Activated CD4-positive, alpha-beta memory T cell treated with anti-CD3 and anti-CD28 coated beads, Interleukin-2, amount 10 ng/mL, durations not matched to agents 7 days and 5 days (primary cell): Measurements from ENCODE around the gene CAPN9. TPM values are rescaled to one million over a fixed set of nuclear protein-coding genes. Genes with fewer than 3 reads are reported as not detected.

Source experiments
- CTCF ChIA-PET: fragments of 350-600 bp; sonication (Branson Sonifier 250); formaldehyde crosslinking; loops from one replicate; lab custom pipeline; 2021; ENCODE audit warnings: antibody characterized with exemption, inconsistent platforms; lab: Charles Lee
- POLR2A ChIA-PET: fragments of 350-600 bp; sonication (Branson Sonifier 250); formaldehyde crosslinking; loops from one replicate; lab custom pipeline; 2021; ENCODE audit warnings: antibody characterized with exemption; lab: Charles Lee
- DNase-seq: peaks from one replicate; pipeline ENCODE4 v3.0.0-alpha.2; 2020
- H3K27ac Mint-ChIP-seq: one replicate; pipeline ENCODE4 v1.8.0; 2021; ENCODE audit warnings: mild to moderate bottlenecking, mixed read lengths
- H3K27me3 Mint-ChIP-seq: one replicate; pipeline ENCODE4 v1.8.0; 2021; ENCODE audit warnings: mixed read lengths
- H3K36me3 Mint-ChIP-seq: one replicate; pipeline ENCODE4 v1.8.0; 2021; ENCODE audit warnings: low read depth, mixed read lengths
- H3K4me1 Mint-ChIP-seq: one replicate; pipeline ENCODE4 v1.8.0; 2021; ENCODE audit warnings: mixed read lengths
- H3K4me3 Mint-ChIP-seq: one replicate; pipeline ENCODE4 v1.8.0; 2021; ENCODE audit warnings: mild to moderate bottlenecking, mixed read lengths
- H3K9me3 Mint-ChIP-seq: one replicate; pipeline ENCODE4 v1.8.0; 2021; ENCODE audit warnings: mixed read lengths
- total RNA-seq, 2 experiments: library from RNA; stranded (reverse); gene quantifications; one replicate each; pipeline ENCODE4 v1.2.3, GENCODE V29; 2021

The CAPN9 gene
- total RNA-seq, 2 experiments from 2014 or later, result not detected

- Mint-ChIP-seq H3K4me1 (peaks cover 4% of the 10 kb centered on the region), H3K27ac (no peak overlapping the region), H3K4me3 (no peak overlapping the region), H3K9me3 (no peaks in the 10 kb centered on the region), H3K27me3 (peaks cover 6% of the 10 kb centered on the region), H3K36me3 (no peaks in the 10 kb centered on the region)
- no peak for DNase-seq
- POLR2A ChIA-PET, result no interaction called here
- CTCF ChIA-PET, result no interaction called here
Measured at GRCh38 chr1:230706020-230706699, 41.0 kb upstream of the CAPN9 start.

GRCh38 chr1:230706887-230707731 is 40.1 kb upstream of the CAPN9 start:
- H3K4me3 Mint-ChIP-seq, result no peak overlapping the region

GRCh38 chr1:230707732-230708630 is 39.2 kb upstream of the CAPN9 start:
- H3K36me3 Mint-ChIP-seq, result no peaks in the 10 kb centered on the region
- POLR2A ChIA-PET, result no interaction called here
- CTCF ChIA-PET, result no interaction called here
- H3K27ac Mint-ChIP-seq, result no peak overlapping the region
- DNase-seq, result no peak
- no peaks in the 10 kb centered on the region for H3K9me3 Mint-ChIP-seq
- H3K4me3 Mint-ChIP-seq, result no peak overlapping the region
- H3K4me1 Mint-ChIP-seq, result peaks cover 4% of the 10 kb centered on the region
- peaks cover 2% of the 10 kb centered on the region for H3K27me3 Mint-ChIP-seq

More at GRCh38 chr1:230706887-230707731, 40.1 kb upstream of the CAPN9 start:
- H3K27ac Mint-ChIP-seq, result no peak overlapping the region
- POLR2A ChIA-PET, result no interaction called here
- peaks cover 4% of the 10 kb centered on the region for H3K4me1 Mint-ChIP-seq
- CTCF ChIA-PET, result no interaction called here
- DNase-seq, result no peak
- H3K9me3 Mint-ChIP-seq, result no peaks in the 10 kb centered on the region
- H3K36me3 Mint-ChIP-seq, result no peaks in the 10 kb centered on the region
- peaks cover 6% of the 10 kb centered on the region for H3K27me3 Mint-ChIP-seq

DNA sequence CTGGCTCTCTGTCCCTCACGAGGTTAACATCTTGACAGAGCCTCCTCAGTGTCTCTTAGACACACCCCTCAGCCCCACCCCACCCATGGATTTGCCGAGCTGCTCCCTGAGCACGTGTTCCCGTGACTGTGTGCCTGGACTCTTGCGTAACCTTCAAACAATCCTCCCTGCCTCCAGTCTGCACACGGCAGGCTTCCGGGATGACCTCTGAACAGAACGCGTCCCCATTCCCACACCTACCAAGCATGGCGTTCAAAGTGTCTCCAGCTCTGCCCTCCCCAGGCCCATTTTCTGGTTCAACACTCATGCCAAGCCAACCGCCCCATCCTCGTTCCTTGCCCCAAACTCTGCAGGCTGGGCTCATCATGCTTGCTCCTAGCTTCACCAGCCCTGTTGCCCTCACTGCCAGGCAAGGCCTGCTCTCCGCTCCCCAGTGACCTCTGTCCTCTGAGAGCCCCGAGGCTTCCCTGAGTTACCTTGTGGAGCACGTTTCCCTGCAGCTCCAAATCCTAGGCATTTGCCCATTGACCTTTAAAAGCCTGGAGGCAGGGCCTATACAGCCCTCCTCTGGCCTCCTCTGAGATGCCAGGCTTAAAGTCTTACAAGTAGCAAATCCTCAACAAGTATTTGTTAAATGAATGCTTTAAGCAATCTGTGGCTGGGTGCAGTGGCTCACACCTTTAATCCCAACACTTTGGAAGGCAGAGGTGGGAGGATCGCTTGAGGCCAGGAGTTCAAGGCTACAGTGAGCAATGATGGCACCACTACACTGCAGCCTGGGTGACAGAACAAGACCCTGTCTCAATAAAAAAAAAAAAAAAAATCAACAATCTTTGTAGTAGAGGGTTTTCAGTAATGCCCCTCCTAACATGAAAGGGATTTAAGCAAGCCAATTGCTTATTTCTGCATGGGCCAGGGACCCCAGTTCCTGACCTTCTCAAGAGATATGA is 38.3 kb upstream of the CAPN9 start:
- no peak for DNase-seq
- H3K9me3 Mint-ChIP-seq, result no peaks in the 10 kb centered on the region
- H3K36me3 Mint-ChIP-seq, result no peaks in the 10 kb centered on the region
- no peak overlapping the region for H3K4me3 Mint-ChIP-seq
- peaks cover 4% of the 10 kb centered on the region for H3K4me1 Mint-ChIP-seq
- ChIA-PET POLR2A (no interaction called here), CTCF (no interaction called here)
- H3K27me3 Mint-ChIP-seq, result peaks cover 2% of the 10 kb centered on the region
- no peak overlapping the region for H3K27ac Mint-ChIP-seq

GRCh38 chr1:230709619-230710542 is 37.3 kb upstream of the CAPN9 start:
- H3K9me3 Mint-ChIP-seq, result no peaks in the 10 kb centered on the region
- H3K36me3 Mint-ChIP-seq, result no peaks in the 10 kb centered on the region
- peaks cover 4% of the 10 kb centered on the region for H3K4me1 Mint-ChIP-seq
- no peak overlapping the region for H3K4me3 Mint-ChIP-seq
- POLR2A ChIA-PET, result no interaction called here
- no peak overlapping the region for H3K27ac Mint-ChIP-seq
- CTCF ChIA-PET, result no interaction called here
- DNase-seq, result no peak
- H3K27me3 Mint-ChIP-seq, result peaks cover 2% of the 10 kb centered on the region

DNA sequence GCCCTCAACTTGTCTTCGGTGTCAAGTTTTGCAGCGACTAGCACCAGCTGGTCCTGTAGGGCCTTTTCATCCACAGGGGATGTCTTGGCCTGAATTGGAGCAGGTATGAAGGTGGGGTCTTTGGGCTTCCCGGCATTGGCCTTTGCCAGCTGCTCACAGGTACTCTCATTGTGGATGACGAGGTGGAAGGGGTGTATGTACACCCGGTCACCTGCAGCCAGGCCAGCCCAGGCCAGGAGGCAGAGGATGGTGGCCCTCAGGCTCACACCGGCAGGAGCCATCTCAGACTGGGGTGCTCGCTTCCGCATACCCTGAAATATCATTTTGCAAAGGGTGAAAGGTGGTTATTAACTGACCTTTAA is 36.7 kb upstream of the CAPN9 start:
- CTCF ChIA-PET, result no interaction called here
- POLR2A ChIA-PET, result no interaction called here

GRCh38 chr1:230711245-230711644 is 35.9 kb upstream of the CAPN9 start:
- H3K4me3 Mint-ChIP-seq, result no peak overlapping the region
- no peaks in the 10 kb centered on the region for H3K9me3 Mint-ChIP-seq
- H3K27me3 Mint-ChIP-seq, result peaks cover 3% of the 10 kb centered on the region
- no peak overlapping the region for H3K27ac Mint-ChIP-seq
- H3K4me1 Mint-ChIP-seq, result peaks cover 4% of the 10 kb centered on the region
- no peak for DNase-seq
- ChIA-PET CTCF (no interaction called here), POLR2A (no interaction called here)
- no peaks in the 10 kb centered on the region for H3K36me3 Mint-ChIP-seq

More for the DNA sequence above, 36.7 kb upstream of the CAPN9 start:
- H3K27ac Mint-ChIP-seq, result no peak overlapping the region
- peaks cover 3% of the 10 kb centered on the region for H3K27me3 Mint-ChIP-seq
- H3K4me1 Mint-ChIP-seq, result peaks cover 4% of the 10 kb centered on the region
- H3K4me3 Mint-ChIP-seq, result no peak overlapping the region
- DNase-seq, result no peak
- no peaks in the 10 kb centered on the region for H3K9me3 Mint-ChIP-seq
- no peaks in the 10 kb centered on the region for H3K36me3 Mint-ChIP-seq

DNA sequence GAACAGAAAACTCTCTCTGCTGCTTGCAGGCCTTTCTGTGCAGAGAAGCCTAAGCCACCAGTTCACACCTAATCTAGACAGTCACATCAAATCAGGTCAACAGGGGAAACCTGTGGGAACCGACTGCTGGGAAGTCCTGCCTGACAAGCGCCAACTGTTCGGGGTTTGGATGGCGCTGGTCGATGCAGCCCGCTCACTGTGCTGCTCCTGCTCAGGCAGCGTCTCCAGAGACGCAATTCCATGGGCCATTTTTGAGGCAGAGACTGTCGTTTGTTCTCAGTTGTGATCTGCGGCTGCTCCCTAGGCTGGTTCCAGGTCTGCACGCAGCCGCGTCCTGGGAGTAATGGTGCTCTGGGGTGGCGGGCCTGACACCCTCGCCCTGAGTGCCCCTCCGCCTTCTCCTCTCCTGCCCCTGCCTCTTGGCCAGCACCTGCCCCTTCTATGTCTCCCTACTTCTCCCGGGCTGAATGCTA is 34.7 kb upstream of the CAPN9 start:
- H3K36me3 Mint-ChIP-seq, result no peaks in the 10 kb centered on the region
- POLR2A ChIA-PET, result no interaction called here
- CTCF ChIA-PET, result no interaction called here

DNA sequence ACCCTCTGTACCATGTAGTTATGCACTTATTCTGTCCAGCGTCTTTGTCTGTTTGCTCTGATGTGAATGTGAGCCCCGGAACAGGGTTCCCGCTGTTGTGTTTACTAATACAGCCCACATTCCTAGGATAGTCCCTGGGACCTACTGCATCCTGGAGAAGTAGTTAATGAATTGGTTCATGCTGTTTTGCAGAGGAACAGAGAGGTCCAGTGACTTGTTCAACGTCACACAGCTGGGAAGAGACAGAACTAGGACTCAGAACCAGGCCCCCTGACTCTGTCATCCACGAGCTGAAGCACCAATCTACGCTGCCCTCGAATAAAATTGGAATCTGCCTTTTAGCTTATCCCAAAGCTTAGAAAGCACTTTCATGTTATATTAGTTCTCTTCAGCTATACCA is 34.0 kb upstream of the CAPN9 start:
- no peaks in the 10 kb centered on the region for H3K36me3 Mint-ChIP-seq
- H3K4me1 Mint-ChIP-seq, result peaks cover 4% of the 10 kb centered on the region
- H3K9me3 Mint-ChIP-seq, result no peaks in the 10 kb centered on the region
- peaks cover 3% of the 10 kb centered on the region for H3K27me3 Mint-ChIP-seq
- DNase-seq, result no peak
- ChIA-PET POLR2A (no interaction called here), CTCF (no interaction called here)
- no peak overlapping the region for H3K27ac Mint-ChIP-seq
- H3K4me3 Mint-ChIP-seq, result no peak overlapping the region

More for the DNA sequence above, 34.7 kb upstream of the CAPN9 start:
- Mint-ChIP-seq H3K4me3 (no peak overlapping the region), H3K4me1 (peaks cover 4% of the 10 kb centered on the region), H3K27ac (no peak overlapping the region), H3K9me3 (no peaks in the 10 kb centered on the region), H3K27me3 (peaks cover 3% of the 10 kb centered on the region)
- no peak for DNase-seq

DNA sequence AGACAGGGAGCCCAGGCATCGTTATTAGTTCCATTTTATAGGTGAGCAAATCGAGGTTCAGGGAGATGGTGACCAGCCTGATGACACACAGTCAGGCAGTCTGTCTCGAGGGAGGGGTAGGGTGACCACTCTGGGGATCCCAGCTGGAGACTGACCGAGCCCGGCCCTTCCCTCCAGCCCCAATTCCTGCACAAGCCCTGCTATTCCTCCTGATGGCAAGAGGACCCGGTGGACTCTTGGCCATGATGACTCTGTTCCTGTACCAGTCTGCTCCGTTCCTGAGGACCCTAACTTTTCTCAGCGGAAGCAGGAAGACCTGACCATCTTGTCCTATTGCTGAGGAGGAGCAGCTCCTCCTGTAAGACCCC is 33.7 kb upstream of the CAPN9 start:
- Mint-ChIP-seq H3K27me3 (peaks cover 6% of the 10 kb centered on the region), H3K4me1 (peaks cover 1% of the 10 kb centered on the region), H3K36me3 (no peaks in the 10 kb centered on the region), H3K9me3 (no peaks in the 10 kb centered on the region), H3K27ac (no peak overlapping the region), H3K4me3 (no peak overlapping the region)
- ChIA-PET CTCF (no interaction called here), POLR2A (no interaction called here)
- no peak for DNase-seq

DNA sequence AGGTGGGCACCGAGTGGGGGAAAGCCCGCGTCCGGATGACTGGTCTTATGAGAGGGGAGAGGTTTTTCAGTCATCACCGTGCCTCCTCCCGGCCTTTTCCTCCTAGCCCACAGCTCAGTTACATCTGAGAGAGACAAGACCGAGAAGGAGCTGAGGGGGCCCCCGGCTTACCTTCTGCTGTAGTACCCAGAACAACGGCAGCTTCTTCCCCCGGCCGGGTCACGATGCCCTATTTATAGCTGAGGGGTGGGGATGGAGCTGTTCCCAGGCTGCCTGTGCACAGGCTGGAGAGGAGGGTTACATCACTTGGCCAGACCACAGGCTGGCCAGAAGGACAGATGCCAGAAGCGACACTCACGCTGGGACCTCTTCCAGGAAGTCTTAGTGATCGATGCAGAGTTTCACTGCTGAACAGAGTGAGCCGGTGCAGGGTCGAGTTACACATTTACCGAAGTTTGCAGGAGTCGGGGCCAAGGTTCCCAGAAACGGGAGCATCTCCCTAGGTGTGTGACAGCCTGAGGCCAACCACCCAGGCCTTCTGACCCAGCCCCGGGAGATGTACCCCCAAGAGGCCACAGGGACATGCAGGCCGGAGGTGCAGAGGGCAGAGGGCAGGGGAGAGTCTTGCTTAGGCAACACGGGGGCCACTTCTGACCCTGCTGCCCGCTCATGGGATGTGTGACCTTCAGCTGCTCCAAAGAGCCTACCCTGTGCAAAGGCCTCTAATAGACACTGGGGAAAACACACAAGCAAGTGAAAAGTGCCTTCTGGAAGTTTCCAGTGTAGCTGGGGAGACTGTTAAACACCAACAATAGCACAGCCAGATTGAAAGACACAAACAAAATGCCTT is 33.0 kb upstream of the CAPN9 start, which contains the start of gene AGT:
AGT (minus strand) TSS at position 208 of the 850 bp plus-strand sequence. CDS start 3,299 bp downstream, outside the sequence.
- H3K27me3 Mint-ChIP-seq, result peaks cover 6% of the 10 kb centered on the region
- H3K4me1 Mint-ChIP-seq, result no peaks in the 10 kb centered on the region
- DNase-seq, result no peak
- H3K36me3 Mint-ChIP-seq, result no peaks in the 10 kb centered on the region
- H3K27ac Mint-ChIP-seq, result no peak within 1 kb of the TSS
- no peak within 1 kb of the TSS for H3K4me3 Mint-ChIP-seq
- no peaks in the 10 kb centered on the region for H3K9me3 Mint-ChIP-seq
- ChIA-PET POLR2A (no interaction called here), CTCF (no interaction called here)
